DMS153 treated with DMSO at 0.1 percent for 48 hours (cell line): ENCODE data around the gene ZNF174.

ENCODE experiments used
- DNase-seq: peaks from one replicate; lab custom pipeline; 2025; ENCODE audit not compliant: unreplicated experiment; lab: John Stamatoyannopoulos, UW

Gene ZNF174

GRCh38 chr16:3400779-3401688, at the start of gene ZNF174, which contains the start of gene ZSCAN32:
TSS of gene ZNF174 (plus strand) at chr16:3401215. CDS start at chr16:3402005, 790 bp downstream.
TSS of gene ZSCAN32 (minus strand) at chr16:3401004. CDS start at chr16:3397557, 3,447 bp downstream.
- peak; percentile 98 for DNase-seq

- DNase-seq, result no peak
Observed at GRCh38 chr16:3355589-3355988, 45.4 kb upstream of the ZNF174 start, which contains the start of gene OR2C1. TSS of gene OR2C1 (plus strand) at chr16:3355889. CDS start at chr16:3355941, 52 bp downstream.

DNA sequence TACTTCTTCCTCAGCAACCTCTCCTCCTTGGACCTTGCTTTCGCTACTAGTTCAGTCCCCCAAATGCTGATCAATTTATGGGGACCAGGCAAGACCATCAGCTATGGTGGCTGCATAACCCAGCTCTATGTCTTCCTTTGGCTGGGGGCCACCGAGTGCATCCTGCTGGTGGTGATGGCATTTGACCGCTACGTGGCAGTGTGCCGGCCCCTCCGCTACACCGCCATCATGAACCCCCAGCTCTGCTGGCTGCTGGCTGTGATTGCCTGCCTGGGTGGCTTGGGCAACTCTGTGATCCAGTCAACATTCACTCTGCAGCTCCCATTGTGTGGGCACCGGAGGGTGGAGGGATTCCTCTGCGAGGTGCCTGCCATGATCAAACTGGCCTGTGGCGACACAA, 44.9 kb upstream of the ZNF174 start:
- DNase-seq, result no peak

DNA sequence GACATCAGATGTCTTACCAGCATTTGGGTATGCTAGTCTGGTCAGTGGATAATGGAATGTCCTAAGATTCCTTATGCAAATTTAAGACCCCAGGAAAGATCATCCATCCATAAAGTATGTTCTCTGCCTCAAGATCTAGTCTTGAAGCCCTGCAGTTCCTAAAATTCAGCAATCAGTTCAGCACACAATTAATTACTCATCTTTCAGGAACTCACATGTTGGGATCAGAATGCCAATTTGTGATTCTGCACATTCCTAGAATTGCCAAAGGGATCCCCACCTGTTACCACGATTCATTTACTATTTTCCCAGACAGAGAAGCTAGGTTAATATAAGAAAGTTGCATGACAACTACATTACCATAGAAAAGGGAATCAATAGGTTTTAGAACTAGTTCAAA, 42.1 kb upstream of the ZNF174 start:
- DNase-seq, result no peak

GRCh38 chr16:3362931-3363330, 38.1 kb upstream of the ZNF174 start:
- no peak for DNase-seq

GRCh38 chr16:3363793-3364192, 37.2 kb upstream of the ZNF174 start:
- DNase-seq, result no peak

GRCh38 chr16:3364774-3365427, 36.1 kb upstream of the ZNF174 start:
- DNase-seq, result no peak

DNA sequence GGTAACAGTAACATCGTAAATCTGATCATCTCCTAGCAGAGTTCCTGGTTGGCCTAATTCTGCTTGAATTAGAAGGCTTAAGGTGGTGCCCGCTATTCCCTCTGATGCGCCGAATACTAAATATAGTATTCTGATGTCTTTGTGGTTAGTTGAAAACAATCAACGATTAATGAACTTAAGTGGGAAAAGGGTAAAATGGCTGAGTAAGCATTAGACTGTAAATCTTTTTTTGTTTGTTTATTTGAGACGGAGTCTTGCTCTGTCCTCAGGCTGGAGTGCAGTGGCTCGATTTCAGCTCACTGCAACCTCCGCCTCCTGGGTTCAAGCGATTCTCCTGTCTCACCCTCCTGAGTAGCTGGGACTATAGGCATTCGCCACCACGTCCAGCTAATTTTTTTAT, 31.9 kb upstream of the ZNF174 start:
- no peak for DNase-seq

- DNase-seq, result no peak
Observed at GRCh38 chr16:3375680-3376079, 25.3 kb upstream of the ZNF174 start.

DNA sequence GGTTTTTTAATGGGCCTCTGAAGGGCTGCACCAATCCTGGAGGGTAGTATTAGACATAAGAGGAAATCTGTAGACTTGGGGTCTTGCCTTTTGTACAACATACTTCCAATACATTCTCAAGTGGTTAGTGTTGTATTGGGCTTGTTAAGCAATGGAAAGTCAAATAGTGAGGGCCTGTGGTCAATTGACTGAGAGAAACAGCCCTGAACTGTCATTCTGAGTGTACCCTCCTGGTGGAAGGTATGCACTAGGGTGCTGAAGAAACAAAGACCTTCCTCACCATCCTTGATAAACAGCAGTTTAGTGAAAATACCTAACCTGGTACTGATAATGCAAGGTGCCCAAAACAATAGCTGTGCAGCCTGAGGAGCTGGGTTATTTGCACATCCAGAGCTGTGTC, 23.1 kb upstream of the ZNF174 start:
- no peak for DNase-seq

DNA sequence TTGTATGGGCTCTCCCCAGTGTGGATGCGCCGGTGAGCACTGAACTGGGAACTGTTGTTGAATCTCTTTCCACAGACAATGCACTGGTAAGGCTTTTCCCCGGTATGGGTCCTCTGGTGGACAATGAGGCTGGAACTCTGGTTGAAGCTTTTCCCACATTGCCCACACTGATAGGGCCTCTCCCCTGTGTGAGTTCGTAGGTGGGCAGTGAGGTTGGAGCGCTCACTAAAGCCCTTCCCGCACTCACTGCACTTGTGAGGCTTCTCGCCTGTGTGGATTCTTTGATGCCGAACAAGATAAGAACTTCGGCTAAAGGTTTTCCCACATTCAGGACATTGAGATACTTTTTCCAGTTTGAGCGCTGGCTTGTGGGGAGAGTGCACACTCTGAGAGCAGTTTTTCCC, 18.0 kb upstream of the ZNF174 start:
- no peak for DNase-seq

DNA sequence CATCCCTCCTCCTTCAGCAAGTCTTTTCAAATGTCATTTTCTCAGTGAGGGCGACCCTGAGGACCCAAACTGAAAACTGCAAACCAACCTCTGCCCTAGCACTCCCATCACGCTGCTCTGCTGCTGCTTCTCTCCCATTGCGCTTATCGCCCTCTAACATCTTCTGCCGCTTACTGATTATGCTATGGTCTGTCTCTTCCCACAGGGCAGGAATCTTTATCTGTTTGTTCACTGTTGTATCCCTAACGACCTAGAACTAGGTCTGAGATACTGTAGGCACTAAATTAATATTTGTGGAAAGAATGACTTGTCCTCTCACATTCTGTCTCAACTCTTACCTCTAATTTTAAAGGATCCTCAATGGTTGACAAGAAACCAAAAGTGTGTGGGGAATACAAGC, 12.7 kb upstream of the ZNF174 start:
- DNase-seq, result no peak

- no peak for DNase-seq
Observed at GRCh38 chr16:3389663-3390338, 11.2 kb upstream of the ZNF174 start.

GRCh38 chr16:3400446-3400778, 603 bp upstream of the ZNF174 start:
- no peak for DNase-seq

- DNase-seq, result no peak
Observed at GRCh38 chr16:3401719-3402397, 843 bp downstream of the ZNF174 start.

DNA sequence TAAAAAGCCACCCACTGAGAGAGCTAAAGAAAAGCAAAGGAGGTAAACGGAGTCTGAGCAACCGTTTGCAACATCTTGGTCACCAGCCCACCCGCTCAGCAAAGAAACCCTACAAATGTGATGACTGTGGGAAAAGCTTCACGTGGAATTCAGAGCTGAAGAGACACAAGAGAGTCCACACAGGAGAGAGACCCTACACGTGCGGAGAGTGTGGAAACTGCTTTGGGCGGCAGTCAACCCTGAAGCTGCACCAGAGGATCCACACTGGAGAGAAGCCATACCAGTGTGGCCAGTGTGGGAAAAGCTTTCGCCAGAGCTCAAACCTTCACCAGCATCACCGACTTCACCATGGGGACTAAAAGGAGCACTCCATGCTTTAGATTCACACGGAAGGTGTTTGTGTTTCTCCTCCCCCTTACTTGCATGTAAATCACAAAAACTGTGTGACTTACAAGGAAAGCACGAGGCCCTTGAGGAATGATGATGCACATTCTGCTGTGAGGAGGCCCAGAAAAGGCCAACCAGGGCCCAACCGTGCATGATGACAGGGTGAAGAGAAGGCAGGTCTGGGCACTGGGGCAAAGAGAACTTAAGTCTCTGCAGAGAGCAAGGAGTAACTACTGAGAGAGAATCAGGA, 7.7 kb downstream of the ZNF174 start:
- DNase-seq, result no peak

GRCh38 chr16:3413730-3414379, 12.8 kb downstream of the ZNF174 start:
- no peak for DNase-seq

DNA sequence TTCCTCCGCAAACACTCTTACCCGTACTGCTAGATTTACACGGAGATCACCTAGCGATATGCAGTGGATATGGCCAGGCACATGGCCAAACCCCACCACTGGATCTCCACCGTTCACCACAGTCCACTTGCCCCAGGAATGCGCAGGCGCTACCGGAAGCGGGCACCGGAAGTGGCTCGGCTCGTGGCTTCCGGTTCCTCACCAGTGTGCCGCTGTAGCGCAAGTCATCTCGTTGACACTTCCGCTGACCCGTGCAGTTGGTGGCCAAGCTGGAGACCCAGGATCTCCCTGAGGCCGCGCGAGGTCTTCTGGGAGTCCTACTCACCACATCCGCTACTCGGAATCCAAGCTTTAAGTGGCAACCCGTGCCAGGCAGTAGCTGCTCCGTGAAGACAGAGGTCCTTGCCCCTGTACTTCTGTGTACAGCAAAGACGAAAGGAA, 30.8 kb downstream of the ZNF174 start:
- no peak for DNase-seq

GRCh38 chr16:3434373-3434772, 33.4 kb downstream of the ZNF174 start:
- DNase-seq, result no peak

- DNase-seq, result no peak
Observed at GRCh38 chr16:3439637-3440036, 38.6 kb downstream of the ZNF174 start.
